Breast epithelium (tissue), 4 donors: ENCODE data around the gene ENDOV. TPM values are rescaled to one million over a fixed set of nuclear protein-coding genes. Genes with fewer than 3 reads are reported as not detected.
A peak's percentile ranks its signal among the peaks of the same experiment; 100 is the strongest.

Experiments
- DNase-seq, 2 donors: peaks; one replicate each; pipeline ENCODE4 v3.0.0-alpha.2; 2019; ENCODE audit warnings: low spot score in 2 of 2
- H3K27ac ChIP-seq, 2 donors: fragments of 200-600 bp; sonication (generic) in 1 of 2; one replicate each; pipeline ENCODE4 v1.5.1; 2016 to 2019; ENCODE audit warnings: mild to moderate bottlenecking in 1 of 2
- H3K27me3 ChIP-seq, 2 donors: fragments of 200-600 bp; sonication (generic) in 1 of 2; one replicate each; pipeline versions ENCODE4 v1.5.1 to v1.6.0; 2017 to 2019; ENCODE audit warnings: control low read depth in 1 of 2, mild to moderate bottlenecking in 1 of 2
- H3K36me3 ChIP-seq: fragments of 200-600 bp; one replicate; pipeline ENCODE4 v1.5.1; 2019
- H3K4me1 ChIP-seq, 2 donors: fragments of 200-600 bp; sonication (generic); one replicate each; pipeline ENCODE4 v1.5.1; 2016 to 2019; ENCODE audit warnings: control low read depth in 1 of 2
- H3K4me3 ChIP-seq, 3 donors: fragments of 200-600 bp; sonication (generic); 1 replicate in 2 of 3; 2 replicates in 1 of 3; pipeline ENCODE4 v1.5.1; 2016 to 2019; ENCODE audit warnings: mild to moderate bottlenecking in 3 of 3, moderate library complexity in 2 of 3
- H3K9me3 ChIP-seq, 2 donors: fragments of 200-600 bp; sonication (generic) in 1 of 2; one replicate each; pipeline ENCODE4 v1.5.1; 2016 to 2019; ENCODE audit warnings: control low read depth in 1 of 2
- POLR2A ChIP-seq: fragments of 450-650 bp; IDR thresholded peaks from one replicate; pipeline ENCODE4 v1.6.1; 2016; ENCODE audit warnings: antibody characterized with exemption, mild to moderate bottlenecking, moderate library complexity
- POLR2AphosphoS5 ChIP-seq, 3 donors: sonication (generic); formaldehyde crosslinking; IDR thresholded peaks; one replicate each; pipeline ENCODE4 v1.6.1; 2017; ENCODE audit warnings: antibody characterized with exemption in 3 of 3
- intact Hi-C: fragments of 100-400 bp; cut with DNase I; formaldehyde crosslinking; loops from one replicate; pipeline ENCODE4 v1.15.1; 2023; ENCODE audit warnings: low total_unique reads
- total RNA-seq, 3 donors: library from RNA; depleted of rRNA; stranded (reverse); fragments of >200 nt; gene quantifications; one replicate each; pipeline ENCODE4 v1.1.0, GENCODE V29; 2016
- TF ChIP-seq, protein P1 (sequence below), 3 donors: fragments of 450-650 bp; IDR thresholded peaks; one replicate each; pipeline ENCODE4 v1.5.1; 2016 to 2017; ENCODE audit warnings: antibody characterized with exemption in 3 of 3, mild to moderate bottlenecking in 3 of 3, moderate library complexity in 3 of 3

Gene ENDOV
- total RNA-seq, 3 donors from 2014 or later, result 13.8 to 17.0 (median 16.7) TPM

DNA sequence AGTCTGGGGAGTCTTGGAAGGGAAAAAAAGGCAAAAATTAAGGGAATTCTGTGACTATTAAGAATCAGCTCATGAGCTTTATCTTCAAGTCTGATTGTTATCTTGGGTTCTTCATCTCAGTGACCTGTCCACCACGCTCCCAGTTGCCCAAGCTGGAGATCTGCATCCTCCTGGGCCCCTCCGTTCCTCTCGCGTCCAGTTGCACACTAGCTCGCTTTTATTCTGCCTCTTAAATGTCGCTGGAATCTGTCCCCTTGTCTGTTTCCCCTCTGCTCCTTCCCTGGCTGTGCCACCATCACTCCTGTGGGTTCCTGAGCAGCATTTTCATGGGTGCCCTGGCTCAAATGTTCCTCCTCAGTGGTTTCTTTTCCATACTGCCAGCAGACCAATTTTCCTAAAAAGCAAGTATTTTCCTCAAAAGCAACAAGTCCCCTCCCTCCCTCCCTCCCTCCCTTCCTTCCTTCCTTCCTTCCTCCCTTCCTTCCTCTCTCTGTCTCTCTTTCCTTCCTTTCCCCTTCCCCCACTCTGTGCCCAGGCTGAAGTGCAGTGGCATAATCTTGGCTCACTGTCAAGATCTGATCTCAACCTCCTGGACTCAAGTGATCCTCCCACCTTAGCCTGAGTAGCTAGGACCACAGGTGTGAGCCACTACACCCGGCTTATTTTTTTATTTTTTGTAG lies 1.4 kb downstream of the ENDOV start:
- H3K36me3 ChIP-seq, result no peaks in the 10 kb centered on the region
- no peaks in the 10 kb centered on the region for H3K9me3 ChIP-seq
- TF ChIP-seq, protein P1, sequence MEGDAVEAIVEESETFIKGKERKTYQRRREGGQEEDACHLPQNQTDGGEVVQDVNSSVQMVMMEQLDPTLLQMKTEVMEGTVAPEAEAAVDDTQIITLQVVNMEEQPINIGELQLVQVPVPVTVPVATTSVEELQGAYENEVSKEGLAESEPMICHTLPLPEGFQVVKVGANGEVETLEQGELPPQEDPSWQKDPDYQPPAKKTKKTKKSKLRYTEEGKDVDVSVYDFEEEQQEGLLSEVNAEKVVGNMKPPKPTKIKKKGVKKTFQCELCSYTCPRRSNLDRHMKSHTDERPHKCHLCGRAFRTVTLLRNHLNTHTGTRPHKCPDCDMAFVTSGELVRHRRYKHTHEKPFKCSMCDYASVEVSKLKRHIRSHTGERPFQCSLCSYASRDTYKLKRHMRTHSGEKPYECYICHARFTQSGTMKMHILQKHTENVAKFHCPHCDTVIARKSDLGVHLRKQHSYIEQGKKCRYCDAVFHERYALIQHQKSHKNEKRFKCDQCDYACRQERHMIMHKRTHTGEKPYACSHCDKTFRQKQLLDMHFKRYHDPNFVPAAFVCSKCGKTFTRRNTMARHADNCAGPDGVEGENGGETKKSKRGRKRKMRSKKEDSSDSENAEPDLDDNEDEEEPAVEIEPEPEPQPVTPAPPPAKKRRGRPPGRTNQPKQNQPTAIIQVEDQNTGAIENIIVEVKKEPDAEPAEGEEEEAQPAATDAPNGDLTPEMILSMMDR (IDR thresholded peaks at IDR 0.05), result no peak
- no peak for TF ChIP-seq POLR2AphosphoS5 (IDR thresholded peaks at IDR 0.05)
- no peak for TF ChIP-seq POLR2A
- intact Hi-C loops, result loop anchor here (10.0 kb wide), 1 partner anchor 548 kb away; no protein-coding TSS in a partner anchor
- H3K27me3 ChIP-seq, result no peaks in the 10 kb centered on the region
- H3K4me3 ChIP-seq, result peak overlapping the region; percentile 75 to 98 (median 89)
- no peak for DNase-seq
- H3K27ac ChIP-seq, result no peak overlapping the region
- H3K4me1 ChIP-seq, result peaks cover 0 to 15% of the 10 kb centered on the region in 2 donors

DNA sequence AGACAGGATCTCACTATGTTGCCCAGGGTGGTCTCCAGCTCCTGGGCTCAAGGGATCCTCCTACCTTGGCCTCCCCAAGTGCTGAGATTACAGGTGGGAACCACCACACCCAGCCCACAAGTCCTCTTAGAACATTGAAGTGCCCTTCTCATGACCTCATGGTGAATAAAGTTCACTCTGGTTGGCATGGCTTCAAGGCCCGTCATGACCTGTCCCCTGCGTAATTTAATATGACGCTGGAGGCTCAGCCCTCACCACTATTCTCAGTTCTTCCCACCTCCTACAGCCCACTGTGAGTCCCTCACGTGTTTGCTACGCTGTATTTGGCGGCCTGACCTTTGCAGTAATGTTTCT lies 1.9 kb downstream of the ENDOV start:
- Histone ChIP-seq H3K36me3 (no peaks in the 10 kb centered on the region), H3K4me3 (no peak overlapping the region), H3K4me1 (peaks cover 0 to 15% of the 10 kb centered on the region in 2 donors), H3K27ac (no peak overlapping the region), H3K27me3 (no peaks in the 10 kb centered on the region), H3K9me3 (no peaks in the 10 kb centered on the region)
- DNase-seq, result no peak
- no peak for TF ChIP-seq POLR2AphosphoS5 (IDR thresholded peaks at IDR 0.05)
- TF ChIP-seq POLR2A, result no peak
- TF ChIP-seq, protein P1 (IDR thresholded peaks at IDR 0.05), result no peak
- intact Hi-C loops, result loop anchor here (10.0 kb wide), 1 partner anchor 548 kb away; no protein-coding TSS in a partner anchor

DNA sequence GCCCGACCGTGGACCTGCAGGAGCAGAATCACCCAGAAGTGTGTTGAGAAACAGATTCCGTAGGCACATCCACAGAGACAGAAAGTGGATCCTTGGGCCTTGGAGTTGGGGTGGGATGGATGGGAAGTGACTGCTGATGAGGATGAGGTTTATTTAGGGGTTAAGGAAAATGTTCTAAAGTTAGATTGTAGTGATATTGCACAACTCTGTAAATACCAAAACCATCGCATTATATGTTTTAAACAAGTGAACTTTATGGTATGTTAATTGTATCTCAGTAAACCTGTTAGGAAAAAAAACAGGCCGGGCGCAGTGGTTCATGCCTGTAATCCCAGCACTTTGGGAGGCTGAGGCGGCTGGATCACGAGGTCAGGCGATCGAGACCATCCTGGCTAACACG lies 3.6 kb downstream of the ENDOV start:
- TF ChIP-seq POLR2AphosphoS5 (IDR thresholded peaks at IDR 0.05) (no peak), POLR2A (no peak)
- TF ChIP-seq, protein P1 (IDR thresholded peaks at IDR 0.05), result no peak
- no peak for DNase-seq
- intact Hi-C loops, result loop anchor here (10.0 kb wide), 1 partner anchor 546 kb away; no protein-coding TSS in a partner anchor

DNA sequence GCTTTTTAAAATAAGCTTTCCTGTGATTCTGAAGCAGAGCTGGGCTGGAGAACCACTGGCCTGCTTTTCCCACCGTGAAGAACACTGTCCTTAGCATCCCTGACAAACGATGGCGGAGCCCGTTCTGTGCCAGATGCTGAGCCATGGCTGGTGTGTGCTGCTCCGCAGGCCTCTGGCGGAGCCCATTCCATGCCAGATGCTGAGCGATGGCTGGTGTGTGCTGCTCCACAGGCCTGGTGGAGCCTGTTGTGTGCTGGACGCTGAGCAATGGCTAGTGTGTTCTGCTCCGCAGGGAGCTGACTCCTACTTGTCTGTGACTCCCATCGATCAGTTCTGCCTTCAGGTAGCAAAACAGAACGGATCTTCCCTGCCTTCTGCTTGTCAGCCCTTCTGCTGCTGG lies 4.3 kb downstream of the ENDOV start:
- no peak overlapping the region for H3K27ac ChIP-seq
- no peaks in the 10 kb centered on the region for H3K36me3 ChIP-seq
- no peak overlapping the region for H3K4me3 ChIP-seq
- DNase-seq, result no peak
- TF ChIP-seq POLR2A (no peak), POLR2AphosphoS5 (IDR thresholded peaks at IDR 0.05) (no peak)
- TF ChIP-seq, protein P1 (IDR thresholded peaks at IDR 0.05), result no peak
- no peaks in the 10 kb centered on the region for H3K27me3 ChIP-seq
- peaks cover 0 to 12% of the 10 kb centered on the region in 2 donors for H3K4me1 ChIP-seq
- no peaks in the 10 kb centered on the region for H3K9me3 ChIP-seq
- intact Hi-C loops, result loop anchor here (10.0 kb wide), 1 partner anchor 546 kb away; no protein-coding TSS in a partner anchor

More for the DNA sequence above, 3.6 kb downstream of the ENDOV start:
- Histone ChIP-seq H3K4me1 (peaks cover 0 to 15% of the 10 kb centered on the region in 2 donors), H3K27me3 (no peaks in the 10 kb centered on the region), H3K27ac (no peak overlapping the region), H3K4me3 (no peak overlapping the region), H3K36me3 (no peaks in the 10 kb centered on the region), H3K9me3 (no peaks in the 10 kb centered on the region)

DNA sequence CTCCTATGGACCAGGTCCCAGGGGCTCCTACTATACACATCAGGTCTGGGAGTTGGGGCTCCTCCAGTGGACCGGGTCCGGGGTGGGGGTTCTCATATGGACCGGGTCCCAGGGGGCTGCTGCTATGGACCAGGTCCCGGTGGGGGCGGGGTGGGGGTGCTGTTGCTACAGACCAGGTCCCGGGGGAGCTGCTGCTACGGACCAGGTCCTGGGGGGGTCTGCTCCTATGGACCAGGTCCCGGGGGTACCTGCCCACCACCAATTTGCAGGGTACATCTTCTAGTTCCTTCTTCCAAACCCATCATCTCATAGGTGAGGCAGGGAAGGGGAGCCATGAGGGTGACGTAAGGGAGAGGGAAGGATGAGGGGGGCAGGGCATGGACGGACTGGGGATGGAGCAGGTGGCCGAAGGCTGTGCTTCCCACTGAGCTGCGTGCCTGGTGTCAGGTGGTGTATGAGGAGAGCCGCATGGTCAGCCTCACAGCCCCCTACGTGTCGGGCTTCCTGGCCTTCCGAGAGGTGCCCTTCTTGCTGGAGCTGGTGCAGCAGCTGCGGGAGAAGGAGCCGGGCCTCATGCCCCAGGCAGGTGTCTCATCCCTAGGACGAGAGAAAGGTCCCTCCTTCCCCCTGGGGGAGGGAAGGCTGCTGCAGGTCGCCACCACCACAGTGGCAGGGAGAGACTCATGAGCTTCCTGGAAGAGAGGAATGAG lies 6.6 kb downstream of the ENDOV start:
- DNase-seq, result no peak
- TF ChIP-seq, protein P1 (IDR thresholded peaks at IDR 0.05), result no peak
- TF ChIP-seq POLR2A (no peak), POLR2AphosphoS5 (IDR thresholded peaks at IDR 0.05) (no peak)
- peaks cover 0 to 5% of the 10 kb centered on the region in 2 donors for H3K4me1 ChIP-seq
- H3K4me3 ChIP-seq, result no peak overlapping the region
- H3K36me3 ChIP-seq, result no peaks in the 10 kb centered on the region
- intact Hi-C loops, result loop anchor here (10.0 kb wide), 1 partner anchor 563 kb away; no protein-coding TSS in a partner anchor
- H3K27me3 ChIP-seq, result no peaks in the 10 kb centered on the region
- H3K27ac ChIP-seq, result no peak overlapping the region
- H3K9me3 ChIP-seq, result no peaks in the 10 kb centered on the region
